HepG2 (cell line): ENCODE results near the gene CAPN15. TPM values are rescaled to one million over a fixed set of nuclear protein-coding genes. Genes with fewer than 3 reads are reported as not detected.
A peak's percentile ranks its signal among the peaks of the same experiment; 100 is the strongest.

Experiments
- GTF3A ChIP-seq: sonication (generic); formaldehyde crosslinking; conservative IDR thresholded peaks from 2 replicates; pipeline ENCODE4 v1.4.0; 2020; ENCODE audit warnings: mild to moderate bottlenecking, missing genetic modification reagents
- HIVEP1 ChIP-seq: sonication (generic); formaldehyde crosslinking; IDR thresholded peaks from 2 replicates; pipeline ENCODE4 v1.4.0; 2020; ENCODE audit warnings: mild to moderate bottlenecking, missing genetic modification reagents
- HNRNPUL1 ChIP-seq: fragments of 200-400 bp; formaldehyde crosslinking; IDR thresholded peaks from 2 replicates; pipeline ENCODE4 v1.6.1; 2017; ENCODE audit warnings: low read depth, mild to moderate bottlenecking, low read length, moderate library complexity
- IKZF4 ChIP-seq: sonication (generic); formaldehyde crosslinking; IDR thresholded peaks from 2 replicates; pipeline ENCODE4 v1.5.1; 2020; ENCODE audit warnings: borderline replicate concordance, mild to moderate bottlenecking, low read depth, missing genetic modification reagents; ENCODE audit errors: not compliant biosample characterization
- IRF2 ChIP-seq: IDR thresholded peaks from 2 replicates; pipeline ENCODE4 v1.6.1; 2018; ENCODE audit warnings: missing genetic modification reagents, missing compliant biosample characterization
- ISL2 ChIP-seq: sonication (generic); formaldehyde crosslinking; IDR thresholded peaks from 2 replicates; pipeline ENCODE4 v1.5.0; 2020; ENCODE audit warnings: missing genetic modification reagents
- ISX ChIP-seq: sonication (generic); formaldehyde crosslinking; conservative IDR thresholded peaks from 2 replicates; pipeline ENCODE4 v1.5.0; 2020; ENCODE audit warnings: missing genetic modification reagents
- RARA ChIP-seq: IDR thresholded peaks from 2 replicates; pipeline ENCODE4 v1.6.1; 2016; ENCODE audit warnings: missing genetic modification reagents, missing compliant biosample characterization
- RBAK ChIP-seq: sonication (generic); formaldehyde crosslinking; IDR thresholded peaks from 2 replicates; pipeline ENCODE4 v1.5.1; 2020; ENCODE audit warnings: mild to moderate bottlenecking, missing genetic modification reagents
- RFX1 ChIP-seq: fragments of 450-650 bp; IDR thresholded peaks from 2 replicates; pipeline ENCODE4 v1.6.1; 2017
- SNRNP70 ChIP-seq: fragments of 200-400 bp; formaldehyde crosslinking; IDR thresholded peaks from 2 replicates; pipeline ENCODE4 v1.6.1; 2017; ENCODE audit warnings: mild to moderate bottlenecking, low read depth, low read length, moderate library complexity
- ZBTB4 ChIP-seq: sonication (generic); formaldehyde crosslinking; IDR thresholded peaks from 2 replicates; pipeline ENCODE4 v1.4.0; 2020; ENCODE audit warnings: missing genetic modification reagents, mild to moderate bottlenecking, borderline replicate concordance
- ZC3H13 ChIP-seq: sonication (generic); formaldehyde crosslinking; IDR thresholded peaks from 2 replicates; pipeline ENCODE4 v1.8.1; 2023; ENCODE audit warnings: mild to moderate bottlenecking, missing genetic modification reagents, moderate library complexity
- ZFP41 ChIP-seq: sonication (generic); formaldehyde crosslinking; IDR thresholded peaks from 2 replicates; pipeline ENCODE4 v1.4.0; 2020; ENCODE audit warnings: mild to moderate bottlenecking, missing genetic modification reagents, borderline replicate concordance
- ZKSCAN8 ChIP-seq: IDR thresholded peaks from 2 replicates; pipeline ENCODE4 v1.6.1; 2016; ENCODE audit warnings: borderline replicate concordance, missing genetic modification reagents, missing compliant biosample characterization
- ZNF850 ChIP-seq: sonication (generic); formaldehyde crosslinking; conservative IDR thresholded peaks from 2 replicates; pipeline ENCODE4 v1.9.0; 2021; ENCODE audit warnings: mild to moderate bottlenecking, missing genetic modification reagents
- polyA plus RNA-seq, 8 experiments: library from polyadenylated mRNA; depleted of rRNA in 3 of 8; stranded (reverse) in 7 of 8; unstranded in 1 of 8; fragments of >200 nt; fragmentation: Illumina TruSeq in 4 of 8; extraction: Trizol in 4 of 8; gene quantifications; 2 replicates each; pipeline versions ENCODE4 v1.2.1 to v1.2.3, GENCODE V29; 2011 to 2016; ENCODE audit warnings: low read depth in 4 of 8, missing spikeins in 1 of 8, mixed read lengths in 1 of 8; ENCODE audit not compliant: insufficient read depth in 1 of 8
- total RNA-seq, 5 experiments: library from RNA; depleted of rRNA; stranded (reverse); fragments of >200 nt; fragmentation: Illumina TruSeq; extraction: Trizol; gene quantifications; 2 replicates each; pipeline ENCODE4 v1.2.3, GENCODE V29; 2016; ENCODE audit warnings: low read depth in 1 of 5
- TF ChIP-seq, protein P1 (sequence below): IDR thresholded peaks from 2 replicates; pipeline ENCODE4 v1.6.1; 2016; ENCODE audit warnings: low read depth, missing genetic modification reagents, missing compliant biosample characterization
- TF ChIP-seq, protein P2 (sequence below): sonication (generic); formaldehyde crosslinking; IDR thresholded peaks from 2 replicates; pipeline ENCODE4 v1.5.1; 2020; ENCODE audit warnings: mild to moderate bottlenecking, missing genetic modification reagents, borderline replicate concordance

CAPN15 gene
- total and polyA plus RNA-seq, 2 of the 13 experiments (the other 11 are each of a cell fraction or from before 2014, with no cell fraction given), result 14.9 to 24.5 TPM

- TF ChIP-seq ZBTB4 (CRISPR knock-in tag), result no peak
- no peak for TF ChIP-seq RBAK (CRISPR knock-in tag)
- TF ChIP-seq, protein P1, sequence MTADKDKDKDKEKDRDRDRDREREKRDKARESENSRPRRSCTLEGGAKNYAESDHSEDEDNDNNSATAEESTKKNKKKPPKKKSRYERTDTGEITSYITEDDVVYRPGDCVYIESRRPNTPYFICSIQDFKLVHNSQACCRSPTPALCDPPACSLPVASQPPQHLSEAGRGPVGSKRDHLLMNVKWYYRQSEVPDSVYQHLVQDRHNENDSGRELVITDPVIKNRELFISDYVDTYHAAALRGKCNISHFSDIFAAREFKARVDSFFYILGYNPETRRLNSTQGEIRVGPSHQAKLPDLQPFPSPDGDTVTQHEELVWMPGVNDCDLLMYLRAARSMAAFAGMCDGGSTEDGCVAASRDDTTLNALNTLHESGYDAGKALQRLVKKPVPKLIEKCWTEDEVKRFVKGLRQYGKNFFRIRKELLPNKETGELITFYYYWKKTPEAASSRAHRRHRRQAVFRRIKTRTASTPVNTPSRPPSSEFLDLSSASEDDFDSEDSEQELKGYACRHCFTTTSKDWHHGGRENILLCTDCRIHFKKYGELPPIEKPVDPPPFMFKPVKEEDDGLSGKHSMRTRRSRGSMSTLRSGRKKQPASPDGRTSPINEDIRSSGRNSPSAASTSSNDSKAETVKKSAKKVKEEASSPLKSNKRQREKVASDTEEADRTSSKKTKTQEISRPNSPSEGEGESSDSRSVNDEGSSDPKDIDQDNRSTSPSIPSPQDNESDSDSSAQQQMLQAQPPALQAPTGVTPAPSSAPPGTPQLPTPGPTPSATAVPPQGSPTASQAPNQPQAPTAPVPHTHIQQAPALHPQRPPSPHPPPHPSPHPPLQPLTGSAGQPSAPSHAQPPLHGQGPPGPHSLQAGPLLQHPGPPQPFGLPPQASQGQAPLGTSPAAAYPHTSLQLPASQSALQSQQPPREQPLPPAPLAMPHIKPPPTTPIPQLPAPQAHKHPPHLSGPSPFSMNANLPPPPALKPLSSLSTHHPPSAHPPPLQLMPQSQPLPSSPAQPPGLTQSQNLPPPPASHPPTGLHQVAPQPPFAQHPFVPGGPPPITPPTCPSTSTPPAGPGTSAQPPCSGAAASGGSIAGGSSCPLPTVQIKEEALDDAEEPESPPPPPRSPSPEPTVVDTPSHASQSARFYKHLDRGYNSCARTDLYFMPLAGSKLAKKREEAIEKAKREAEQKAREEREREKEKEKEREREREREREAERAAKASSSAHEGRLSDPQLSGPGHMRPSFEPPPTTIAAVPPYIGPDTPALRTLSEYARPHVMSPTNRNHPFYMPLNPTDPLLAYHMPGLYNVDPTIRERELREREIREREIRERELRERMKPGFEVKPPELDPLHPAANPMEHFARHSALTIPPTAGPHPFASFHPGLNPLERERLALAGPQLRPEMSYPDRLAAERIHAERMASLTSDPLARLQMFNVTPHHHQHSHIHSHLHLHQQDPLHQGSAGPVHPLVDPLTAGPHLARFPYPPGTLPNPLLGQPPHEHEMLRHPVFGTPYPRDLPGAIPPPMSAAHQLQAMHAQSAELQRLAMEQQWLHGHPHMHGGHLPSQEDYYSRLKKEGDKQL (CRISPR knock-in tag), result no peak
- no peak for TF ChIP-seq GTF3A (CRISPR knock-in tag)
- no peak for TF ChIP-seq HIVEP1
- TF ChIP-seq IKZF4 (CRISPR knock-in tag), result no peak
- TF ChIP-seq RFX1, result no peak
- no peak for TF ChIP-seq HNRNPUL1
- no peak for TF ChIP-seq ISL2 (CRISPR knock-in tag)
- TF ChIP-seq ZKSCAN8 (CRISPR knock-in tag), result no peak
- no peak for TF ChIP-seq SNRNP70
- TF ChIP-seq, protein P2, sequence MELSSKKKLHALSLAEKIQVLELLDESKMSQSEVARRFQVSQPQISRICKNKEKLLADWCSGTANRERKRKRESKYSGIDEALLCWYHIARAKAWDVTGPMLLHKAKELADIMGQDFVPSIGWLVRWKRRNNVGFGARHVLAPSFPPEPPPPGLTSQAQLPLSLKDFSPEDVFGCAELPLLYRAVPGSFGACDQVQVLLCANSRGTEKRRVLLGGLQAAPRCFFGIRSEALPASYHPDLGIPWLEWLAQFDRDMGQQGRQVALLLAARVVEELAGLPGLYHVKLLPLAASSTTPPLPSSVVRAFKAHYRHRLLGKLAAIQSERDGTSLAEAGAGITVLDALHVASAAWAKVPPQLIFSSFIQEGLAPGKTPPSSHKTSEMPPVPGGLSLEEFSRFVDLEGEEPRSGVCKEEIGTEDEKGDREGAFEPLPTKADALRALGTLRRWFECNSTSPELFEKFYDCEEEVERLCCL, result no peak
- no peak for TF ChIP-seq IRF2 (CRISPR knock-in tag)
- peak; percentile 60; the same call in 1 of the 2 replicates for TF ChIP-seq ZC3H13
- no peak for TF ChIP-seq RARA (CRISPR knock-in tag)
- TF ChIP-seq ZFP41 (CRISPR knock-in tag), result no peak
- TF ChIP-seq ZNF850, result no peak
- TF ChIP-seq ISX (CRISPR knock-in tag), result no peak
Observed at GRCh38 chr16:586645-587590, 59.4 kb downstream of the CAPN15 start (continued).
